Measurements from ENCODE around the gene MTHFD2.

GRCh38 chr2:74244286-74244685 is 45.9 kb downstream of the MTHFD2 start:
- no peak for TF ChIP-seq CTCF (IDR thresholded peaks at IDR 0.05)
- no peak for TF ChIP-seq EP300 (IDR thresholded peaks at IDR 0.05)
- no peak for TF ChIP-seq POLR2A (IDR thresholded peaks at IDR 0.05)

Measured in tibial nerve (tissue), 4 donors.